H1 (cell line): ENCODE data around the gene PRLHR. TPM values are rescaled to one million over a fixed set of nuclear protein-coding genes. Genes with fewer than 3 reads are reported as not detected.

Source experiments
- BRCA1 ChIP-seq: IDR thresholded peaks from 2 replicates; pipeline ENCODE4 v1.6.1; 2012; ENCODE audit warnings: low read depth, low read length, improper control_type of control experiment
- EP300 ChIP-seq, 2 experiments: IDR thresholded peaks; 1 replicate in 1 of 2; 2 replicates in 1 of 2; pipeline ENCODE4 v1.6.1; 2011 to 2012; ENCODE audit warnings: low read depth in 2 of 2, low read length in 2 of 2, mild to moderate bottlenecking in 2 of 2, borderline replicate concordance in 1 of 2, inconsistent platforms in 1 of 2, moderate library complexity in 1 of 2
- NRF1 ChIP-seq: IDR thresholded peaks from 2 replicates; pipeline ENCODE4 v1.6.1; 2011; ENCODE audit warnings: mild to moderate bottlenecking, low read depth, low read length, improper control_type of control experiment
- RBBP5 ChIP-seq: IDR thresholded peaks from 2 replicates; pipeline ENCODE4 v1.7.1; 2012; ENCODE audit warnings: low read depth, mild to moderate bottlenecking, inconsistent platforms, low read length, moderate library complexity, borderline replicate concordance
- RFX5 ChIP-seq: IDR thresholded peaks from 2 replicates; pipeline ENCODE4 v1.6.1; 2011; ENCODE audit warnings: low read depth, low read length, improper control_type of control experiment, borderline replicate concordance
- TAF7 ChIP-seq: optimal IDR thresholded peaks from 2 replicates; pipeline ENCODE3; 2011; ENCODE audit warnings: low read depth, mild to moderate bottlenecking, inconsistent platforms, low read length, moderate library complexity, borderline replicate concordance
- polyA plus RNA-seq, 7 experiments: library from polyadenylated mRNA; depleted of rRNA in 3 of 7; stranded (reverse) in 5 of 7; unstranded in 2 of 7; fragments of >200 nt in 5 of 7; fragments of 200-250 nt in 2 of 7; gene quantifications; 1 replicate in 5 of 7; 2 replicates in 1 of 7; 4 replicates in 1 of 7; pipeline versions ENCODE4 v1.2.1 to v1.2.3, GENCODE V29; 2011 to 2013; ENCODE audit warnings: missing spikeins in 2 of 7, mixed read lengths in 2 of 7
- total RNA-seq: library from RNA; stranded (reverse); fragmentation: NEBNext Ultra II Directional; extraction: Animal tissue kit (Norgen Biotek cat#: 25700); gene quantifications from 2 replicates; pipeline ENCODE4 v1.2.1, GENCODE V29; 2021
- TF ChIP-seq, protein P1 (sequence below): fragments of 300-600 bp; sonication (generic); IDR thresholded peaks from 2 replicates; pipeline ENCODE4 v1.7.1; 2012; ENCODE audit warnings: low read length, moderate library complexity, mild to moderate bottlenecking, inconsistent platforms; ENCODE audit not compliant: insufficient replicate concordance

The PRLHR gene
- total and polyA plus RNA-seq, 2 of the 8 experiments (the other 6 are each of a cell fraction or from before 2014, with no cell fraction given), result not detected

DNA sequence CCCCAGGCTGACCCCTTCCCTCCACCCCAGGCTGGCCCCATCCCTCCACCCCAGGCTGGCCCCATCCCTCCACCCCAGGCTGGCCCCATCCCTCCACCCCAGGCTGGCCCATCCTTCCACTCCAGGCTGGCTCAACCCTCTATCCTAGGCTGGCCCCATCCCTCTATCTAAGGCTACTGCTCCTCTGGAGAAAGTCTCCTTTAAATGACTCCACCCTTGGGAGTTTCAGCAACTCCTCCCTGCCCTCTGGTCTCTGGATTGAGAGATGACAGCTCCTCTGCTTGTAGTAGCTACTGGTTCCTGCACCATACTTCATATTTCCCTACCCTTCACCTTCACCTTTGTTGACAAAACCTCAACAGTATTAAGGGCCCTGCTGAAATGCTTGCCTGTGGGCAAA, 8.5 kb downstream of the PRLHR start (continued):
- TF ChIP-seq, protein P1, sequence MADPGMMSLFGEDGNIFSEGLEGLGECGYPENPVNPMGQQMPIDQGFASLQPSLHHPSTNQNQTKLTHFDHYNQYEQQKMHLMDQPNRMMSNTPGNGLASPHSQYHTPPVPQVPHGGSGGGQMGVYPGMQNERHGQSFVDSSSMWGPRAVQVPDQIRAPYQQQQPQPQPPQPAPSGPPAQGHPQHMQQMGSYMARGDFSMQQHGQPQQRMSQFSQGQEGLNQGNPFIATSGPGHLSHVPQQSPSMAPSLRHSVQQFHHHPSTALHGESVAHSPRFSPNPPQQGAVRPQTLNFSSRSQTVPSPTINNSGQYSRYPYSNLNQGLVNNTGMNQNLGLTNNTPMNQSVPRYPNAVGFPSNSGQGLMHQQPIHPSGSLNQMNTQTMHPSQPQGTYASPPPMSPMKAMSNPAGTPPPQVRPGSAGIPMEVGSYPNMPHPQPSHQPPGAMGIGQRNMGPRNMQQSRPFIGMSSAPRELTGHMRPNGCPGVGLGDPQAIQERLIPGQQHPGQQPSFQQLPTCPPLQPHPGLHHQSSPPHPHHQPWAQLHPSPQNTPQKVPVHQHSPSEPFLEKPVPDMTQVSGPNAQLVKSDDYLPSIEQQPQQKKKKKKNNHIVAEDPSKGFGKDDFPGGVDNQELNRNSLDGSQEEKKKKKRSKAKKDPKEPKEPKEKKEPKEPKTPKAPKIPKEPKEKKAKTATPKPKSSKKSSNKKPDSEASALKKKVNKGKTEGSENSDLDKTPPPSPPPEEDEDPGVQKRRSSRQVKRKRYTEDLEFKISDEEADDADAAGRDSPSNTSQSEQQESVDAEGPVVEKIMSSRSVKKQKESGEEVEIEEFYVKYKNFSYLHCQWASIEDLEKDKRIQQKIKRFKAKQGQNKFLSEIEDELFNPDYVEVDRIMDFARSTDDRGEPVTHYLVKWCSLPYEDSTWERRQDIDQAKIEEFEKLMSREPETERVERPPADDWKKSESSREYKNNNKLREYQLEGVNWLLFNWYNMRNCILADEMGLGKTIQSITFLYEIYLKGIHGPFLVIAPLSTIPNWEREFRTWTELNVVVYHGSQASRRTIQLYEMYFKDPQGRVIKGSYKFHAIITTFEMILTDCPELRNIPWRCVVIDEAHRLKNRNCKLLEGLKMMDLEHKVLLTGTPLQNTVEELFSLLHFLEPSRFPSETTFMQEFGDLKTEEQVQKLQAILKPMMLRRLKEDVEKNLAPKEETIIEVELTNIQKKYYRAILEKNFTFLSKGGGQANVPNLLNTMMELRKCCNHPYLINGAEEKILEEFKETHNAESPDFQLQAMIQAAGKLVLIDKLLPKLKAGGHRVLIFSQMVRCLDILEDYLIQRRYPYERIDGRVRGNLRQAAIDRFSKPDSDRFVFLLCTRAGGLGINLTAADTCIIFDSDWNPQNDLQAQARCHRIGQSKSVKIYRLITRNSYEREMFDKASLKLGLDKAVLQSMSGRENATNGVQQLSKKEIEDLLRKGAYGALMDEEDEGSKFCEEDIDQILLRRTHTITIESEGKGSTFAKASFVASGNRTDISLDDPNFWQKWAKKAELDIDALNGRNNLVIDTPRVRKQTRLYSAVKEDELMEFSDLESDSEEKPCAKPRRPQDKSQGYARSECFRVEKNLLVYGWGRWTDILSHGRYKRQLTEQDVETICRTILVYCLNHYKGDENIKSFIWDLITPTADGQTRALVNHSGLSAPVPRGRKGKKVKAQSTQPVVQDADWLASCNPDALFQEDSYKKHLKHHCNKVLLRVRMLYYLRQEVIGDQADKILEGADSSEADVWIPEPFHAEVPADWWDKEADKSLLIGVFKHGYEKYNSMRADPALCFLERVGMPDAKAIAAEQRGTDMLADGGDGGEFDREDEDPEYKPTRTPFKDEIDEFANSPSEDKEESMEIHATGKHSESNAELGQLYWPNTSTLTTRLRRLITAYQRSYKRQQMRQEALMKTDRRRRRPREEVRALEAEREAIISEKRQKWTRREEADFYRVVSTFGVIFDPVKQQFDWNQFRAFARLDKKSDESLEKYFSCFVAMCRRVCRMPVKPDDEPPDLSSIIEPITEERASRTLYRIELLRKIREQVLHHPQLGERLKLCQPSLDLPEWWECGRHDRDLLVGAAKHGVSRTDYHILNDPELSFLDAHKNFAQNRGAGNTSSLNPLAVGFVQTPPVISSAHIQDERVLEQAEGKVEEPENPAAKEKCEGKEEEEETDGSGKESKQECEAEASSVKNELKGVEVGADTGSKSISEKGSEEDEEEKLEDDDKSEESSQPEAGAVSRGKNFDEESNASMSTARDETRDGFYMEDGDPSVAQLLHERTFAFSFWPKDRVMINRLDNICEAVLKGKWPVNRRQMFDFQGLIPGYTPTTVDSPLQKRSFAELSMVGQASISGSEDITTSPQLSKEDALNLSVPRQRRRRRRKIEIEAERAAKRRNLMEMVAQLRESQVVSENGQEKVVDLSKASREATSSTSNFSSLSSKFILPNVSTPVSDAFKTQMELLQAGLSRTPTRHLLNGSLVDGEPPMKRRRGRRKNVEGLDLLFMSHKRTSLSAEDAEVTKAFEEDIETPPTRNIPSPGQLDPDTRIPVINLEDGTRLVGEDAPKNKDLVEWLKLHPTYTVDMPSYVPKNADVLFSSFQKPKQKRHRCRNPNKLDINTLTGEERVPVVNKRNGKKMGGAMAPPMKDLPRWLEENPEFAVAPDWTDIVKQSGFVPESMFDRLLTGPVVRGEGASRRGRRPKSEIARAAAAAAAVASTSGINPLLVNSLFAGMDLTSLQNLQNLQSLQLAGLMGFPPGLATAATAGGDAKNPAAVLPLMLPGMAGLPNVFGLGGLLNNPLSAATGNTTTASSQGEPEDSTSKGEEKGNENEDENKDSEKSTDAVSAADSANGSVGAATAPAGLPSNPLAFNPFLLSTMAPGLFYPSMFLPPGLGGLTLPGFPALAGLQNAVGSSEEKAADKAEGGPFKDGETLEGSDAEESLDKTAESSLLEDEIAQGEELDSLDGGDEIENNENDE, result no peak
- no peak for TF ChIP-seq BRCA1
- no peak for TF ChIP-seq RBBP5
- no peak for TF ChIP-seq TAF7
- no peak for TF ChIP-seq NRF1
- no peak for TF ChIP-seq EP300 (IDR thresholded peaks at IDR 0.05; ENCODE audit: borderline replicate concordance in 1 of 2, low read depth in 2 of 2, low read length in 2 of 2)
- no peak for TF ChIP-seq RFX5
